Smooth muscle cell (in vitro differentiated cells): ENCODE results near the gene SPTLC1. TPM values are rescaled to one million over a fixed set of nuclear protein-coding genes. Genes with fewer than 3 reads are reported as not detected.
"Not testable (repeated sequence)": the region's sequence is repeated elsewhere in the genome, so short reads cannot be mapped to it uniquely, and the experiment has no call there.

Source experiments
- DNase-seq: peaks from one replicate; lab custom pipeline; 2025; ENCODE audit not compliant: unreplicated experiment; lab: John Stamatoyannopoulos, UW
- H2AFZ ChIP-seq: fragments of 200-600 bp; sonication (generic); 2 replicates; pipeline ENCODE4 v1.6.0; 2016; ENCODE audit warnings: antibody characterized with exemption, low read depth, mild to moderate bottlenecking
- H3F3A ChIP-seq: fragments of 200-600 bp; sonication (generic); 2 replicates; pipeline ENCODE4 v1.6.0; 2017; ENCODE audit warnings: antibody characterized with exemption, low read depth
- H3K27ac ChIP-seq: fragments of 200-600 bp; sonication (generic); 2 replicates; pipeline ENCODE4 v1.5.1; 2016; ENCODE audit warnings: low read depth, mild to moderate bottlenecking
- H3K27me3 ChIP-seq: fragments of 200-600 bp; sonication (generic); 2 replicates; pipeline ENCODE4 v1.6.1; 2016; ENCODE audit warnings: low read depth, mild to moderate bottlenecking
- H3K36me3 ChIP-seq: fragments of 200-600 bp; sonication (generic); 2 replicates; pipeline ENCODE4 v1.5.1; 2016; ENCODE audit warnings: low read depth
- H3K4me1 ChIP-seq: fragments of 200-600 bp; sonication (generic); 2 replicates; pipeline ENCODE4 v1.5.1; 2016; ENCODE audit warnings: low read depth
- H3K4me2 ChIP-seq: fragments of 200-600 bp; sonication (generic); 2 replicates; pipeline ENCODE4 v1.6.0; 2016; ENCODE audit warnings: mild to moderate bottlenecking
- H3K4me3 ChIP-seq: fragments of 200-600 bp; sonication (generic); 2 replicates; pipeline ENCODE4 v1.5.1; 2016; ENCODE audit warnings: mild to moderate bottlenecking
- H3K79me2 ChIP-seq: fragments of 200-600 bp; sonication (generic); 2 replicates; pipeline ENCODE4 v1.6.0; 2016; ENCODE audit warnings: low read depth, mild to moderate bottlenecking
- H3K9ac ChIP-seq: fragments of 200-600 bp; sonication (generic); 2 replicates; pipeline ENCODE4 v1.6.0; 2016; ENCODE audit warnings: low read depth
- H3K9me3 ChIP-seq: fragments of 200-600 bp; sonication (generic); replicated peaks from 2 replicates; pipeline ENCODE4 v1.5.1; 2016; ENCODE audit warnings: low read depth
- H4K20me1 ChIP-seq: fragments of 200-600 bp; sonication (generic); 2 replicates; pipeline ENCODE4 v1.6.0; 2016; ENCODE audit warnings: low read depth
- WGBS: methylation state at CpG from one replicate; pipeline ENCODE4 v1.1.7; 2016; ENCODE audit warnings: low lambda C conversion rate; 5-methylcytosine and 5-hydroxymethylcytosine counted together
- polyA plus RNA-seq: library from polyadenylated mRNA; unstranded; fragments of >200 nt; fragmentation: Nextera tagmentation; extraction: Ambion mirVana; gene quantifications from 2 replicates; pipeline ENCODE4 v1.2.1, GENCODE V29; 2016
- total RNA-seq: library from RNA; depleted of rRNA; stranded (reverse); fragments of >200 nt; gene quantifications from 2 replicates; pipeline ENCODE4 v1.2.3, GENCODE V29; 2014
- TF ChIP-seq, protein P1 (sequence below): fragments of 200-600 bp; sonication (generic); IDR thresholded peaks from 2 replicates; pipeline ENCODE4 v1.5.1; 2017; ENCODE audit warnings: borderline replicate concordance, mild to moderate bottlenecking, antibody characterized with exemption; ENCODE audit not compliant: insufficient read depth, poor library complexity, severe bottlenecking

The SPTLC1 gene
- total and polyA plus RNA-seq, 2 experiments from 2014 or later, result 75.6 to 168 TPM

DNA sequence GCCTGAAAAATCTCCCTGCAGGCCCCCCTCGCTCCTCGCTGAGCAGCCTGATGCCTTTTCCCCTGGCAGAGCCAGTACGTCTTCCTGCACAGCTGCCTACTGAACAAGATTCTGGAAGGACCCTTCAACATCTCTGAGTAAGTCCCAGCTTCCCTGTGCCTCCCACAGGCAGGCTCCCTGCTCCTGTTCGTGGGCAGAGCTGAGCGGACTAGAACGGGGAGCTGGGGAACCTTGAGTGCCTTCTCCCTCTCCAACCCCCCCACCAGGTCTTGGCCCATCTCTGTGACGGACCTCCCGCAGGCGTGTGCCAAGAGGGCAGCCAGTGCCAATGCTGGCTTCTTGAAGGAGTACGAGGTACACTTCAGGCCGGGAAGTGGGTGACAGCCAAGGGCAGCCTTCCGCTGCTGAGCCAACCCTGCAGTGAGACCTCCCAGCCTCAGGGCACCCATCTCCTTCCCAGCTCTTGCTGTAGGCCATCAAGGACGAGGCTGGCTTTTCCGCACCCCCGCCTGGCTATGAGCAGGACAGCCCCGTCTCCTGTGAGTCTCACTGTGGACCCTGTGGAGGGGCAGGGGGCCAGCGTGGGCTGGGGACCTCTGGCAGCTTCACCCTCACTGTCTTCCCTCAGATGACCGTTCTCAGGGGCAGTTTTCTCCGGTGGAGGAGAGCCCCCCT lies 21.1 kb upstream of the SPTLC1 start:
- Histone ChIP-seq H2AFZ (no peak overlapping the region), H3K4me2 (no peak overlapping the region), H3K27ac (no peak overlapping the region), H4K20me1 (no peaks in the 10 kb centered on the region), H3K9me3 (no peaks in the 10 kb centered on the region), H3K9ac (no peak overlapping the region), H3K4me1 (peaks cover 7% of the 10 kb centered on the region), H3K27me3 (no peaks in the 10 kb centered on the region), H3K4me3 (no peak overlapping the region), H3K79me2 (no peaks in the 10 kb centered on the region), H3K36me3 (no peaks in the 10 kb centered on the region), H3F3A (no peaks in the 10 kb centered on the region)
- no peak for DNase-seq
- TF ChIP-seq, protein P1, sequence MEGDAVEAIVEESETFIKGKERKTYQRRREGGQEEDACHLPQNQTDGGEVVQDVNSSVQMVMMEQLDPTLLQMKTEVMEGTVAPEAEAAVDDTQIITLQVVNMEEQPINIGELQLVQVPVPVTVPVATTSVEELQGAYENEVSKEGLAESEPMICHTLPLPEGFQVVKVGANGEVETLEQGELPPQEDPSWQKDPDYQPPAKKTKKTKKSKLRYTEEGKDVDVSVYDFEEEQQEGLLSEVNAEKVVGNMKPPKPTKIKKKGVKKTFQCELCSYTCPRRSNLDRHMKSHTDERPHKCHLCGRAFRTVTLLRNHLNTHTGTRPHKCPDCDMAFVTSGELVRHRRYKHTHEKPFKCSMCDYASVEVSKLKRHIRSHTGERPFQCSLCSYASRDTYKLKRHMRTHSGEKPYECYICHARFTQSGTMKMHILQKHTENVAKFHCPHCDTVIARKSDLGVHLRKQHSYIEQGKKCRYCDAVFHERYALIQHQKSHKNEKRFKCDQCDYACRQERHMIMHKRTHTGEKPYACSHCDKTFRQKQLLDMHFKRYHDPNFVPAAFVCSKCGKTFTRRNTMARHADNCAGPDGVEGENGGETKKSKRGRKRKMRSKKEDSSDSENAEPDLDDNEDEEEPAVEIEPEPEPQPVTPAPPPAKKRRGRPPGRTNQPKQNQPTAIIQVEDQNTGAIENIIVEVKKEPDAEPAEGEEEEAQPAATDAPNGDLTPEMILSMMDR, result no peak
- WGBS, result 88% methylated on average over 19 of the region's 19 CpGs

DNA sequence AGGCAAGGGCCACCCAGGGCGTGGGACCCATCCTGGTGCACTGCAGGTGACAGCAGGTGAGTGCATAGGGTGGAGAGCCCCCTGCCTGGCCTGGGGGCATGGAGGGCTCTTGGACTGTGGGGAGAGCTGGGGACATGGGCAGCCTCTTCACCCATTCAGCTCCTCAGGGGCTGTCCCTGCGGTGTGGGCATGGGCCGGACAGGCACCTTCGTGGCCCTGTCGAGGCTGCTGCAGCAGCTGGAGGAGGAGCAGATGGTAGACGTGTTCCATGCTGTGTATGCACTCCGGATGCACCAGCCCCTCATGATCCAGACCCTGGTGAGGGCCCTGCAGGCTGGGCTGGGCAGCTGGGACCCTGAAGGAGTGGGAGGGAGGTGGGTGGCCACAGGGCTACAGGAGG lies 20.4 kb upstream of the SPTLC1 start:
- 85% methylated on average over 7 of the region's 7 CpGs for WGBS
- TF ChIP-seq, protein P1, result no peak
- no peak overlapping the region for H3K9ac ChIP-seq

DNA sequence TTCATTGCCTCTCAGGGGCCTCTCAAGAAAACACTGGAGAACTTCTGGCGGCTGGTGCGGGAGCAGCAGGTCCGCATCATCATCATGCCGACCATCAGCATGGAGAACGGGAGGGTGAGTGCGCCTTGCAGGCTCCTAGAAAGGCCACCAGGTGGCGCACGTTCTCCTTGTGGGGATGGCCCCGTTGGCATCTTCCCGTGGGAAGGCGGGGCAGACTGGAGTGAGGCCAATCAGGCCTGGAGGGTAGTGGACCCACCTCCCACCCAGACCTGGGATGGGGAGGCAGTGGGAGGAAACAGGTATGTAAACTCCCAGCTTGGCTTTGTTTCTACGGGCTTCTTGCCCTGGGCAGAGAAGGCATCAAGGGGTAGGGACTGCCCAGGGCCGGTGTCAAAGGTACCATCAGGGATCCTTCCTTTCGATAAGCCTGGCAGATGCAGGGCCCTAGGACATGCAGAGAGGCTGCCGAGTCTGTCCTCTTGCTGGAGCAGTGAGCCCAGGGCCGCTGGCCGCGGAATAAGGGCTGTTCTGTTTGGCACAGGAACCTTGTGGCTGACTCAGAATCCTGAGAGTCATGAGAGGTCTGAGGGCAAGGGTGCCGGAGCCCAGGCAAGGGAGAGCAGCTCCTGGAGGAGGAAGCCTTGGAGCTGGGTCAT lies 18.9 kb upstream of the SPTLC1 start:
- Histone ChIP-seq H3K36me3 (no peaks in the 10 kb centered on the region), H3K27ac (no peak overlapping the region), H3K4me2 (peak overlapping the region; percentile 68), H3K4me3 (no peak overlapping the region), H3K27me3 (no peaks in the 10 kb centered on the region), H3K79me2 (no peaks in the 10 kb centered on the region), H2AFZ (peak overlapping the region; percentile 61), H3K9ac (no peak overlapping the region), H4K20me1 (no peaks in the 10 kb centered on the region), H3F3A (no peaks in the 10 kb centered on the region), H3K9me3 (no peaks in the 10 kb centered on the region), H3K4me1 (no peaks in the 10 kb centered on the region)
- WGBS, result 21% methylated on average over 19 of the region's 19 CpGs
- peak; percentile 41 for DNase-seq
- TF ChIP-seq, protein P1, result peak; percentile 98

More for the DNA sequence above, 20.4 kb upstream of the SPTLC1 start:
- Histone ChIP-seq H3K36me3 (no peaks in the 10 kb centered on the region), H3F3A (no peaks in the 10 kb centered on the region), H3K4me3 (no peak overlapping the region), H3K27me3 (no peaks in the 10 kb centered on the region), H3K79me2 (no peaks in the 10 kb centered on the region), H3K27ac (no peak overlapping the region), H4K20me1 (no peaks in the 10 kb centered on the region), H3K4me2 (no peak overlapping the region), H3K9me3 (no peaks in the 10 kb centered on the region), H3K4me1 (peaks cover 2% of the 10 kb centered on the region), H2AFZ (no peak overlapping the region)
- DNase-seq, result no peak

DNA sequence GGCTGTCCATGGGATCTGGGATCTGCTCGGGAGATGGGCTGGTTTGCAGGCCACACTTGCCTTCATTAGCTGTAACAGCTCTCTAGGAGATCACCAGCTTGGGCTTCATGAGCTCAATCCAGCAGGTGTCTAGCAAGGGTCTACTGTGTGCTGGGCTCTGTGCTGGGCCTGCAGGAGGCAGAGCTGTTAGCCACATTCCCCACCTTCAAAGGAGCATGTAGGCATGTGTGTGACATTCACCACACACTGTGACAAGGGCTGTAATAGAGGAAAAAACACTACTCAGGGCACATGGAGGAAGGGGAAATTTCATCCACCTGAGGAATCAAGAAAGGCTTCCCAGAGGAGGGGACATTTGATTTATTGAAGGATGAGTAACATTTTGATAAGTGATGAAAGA lies 17.7 kb upstream of the SPTLC1 start:
- H4K20me1 ChIP-seq, H3F3A ChIP-seq, H3K9me3 ChIP-seq, H3K4me3 ChIP-seq, H3K4me2 ChIP-seq, H2AFZ ChIP-seq, DNase-seq, H3K27me3 ChIP-seq, H3K79me2 ChIP-seq, H3K4me1 ChIP-seq, H3K36me3 ChIP-seq, H3K9ac ChIP-seq, H3K27ac ChIP-seq: not testable (repeated sequence)
- WGBS, result 100% methylated on average over 1 of the region's 1 CpG
